CD4-positive, alpha-beta T cell treated with Interferon alpha-2 for 1 hour (primary cell): Measurements from ENCODE around the gene TENT4A.
"Not testable (repeated sequence)": the region's sequence is repeated elsewhere in the genome, so short reads cannot be mapped to it uniquely, and the experiment has no call there.

Experiments used
- DNase-seq, 2 donors: peaks; one replicate each; pipeline ENCODE4 v3.0.0-alpha.2; 2020 to 2022

The TENT4A gene

GRCh38 chr5:6713274-6714225 is at the start of gene TENT4A:
Gene TENT4A, plus strand, starts transcription at chr5:6713432. Its CDS starts 552 bp downstream, at chr5:6713984.
- peak in 1 of 2 donors; percentile 41 for DNase-seq

- no peak for DNase-seq
Observed at GRCh38 chr5:6666762-6667161, 46.5 kb upstream of the TENT4A start.

- DNase-seq: no peak
Observed at GRCh38 chr5:6667648-6668047, 45.6 kb upstream of the TENT4A start.

GRCh38 chr5:6668717-6669116 is 44.5 kb upstream of the TENT4A start:
- not testable (repeated sequence) for DNase-seq

GRCh38 chr5:6673031-6673430 is 40.2 kb upstream of the TENT4A start:
- DNase-seq: no peak

- DNase-seq: no peak
Observed at GRCh38 chr5:6673963-6674362, 39.3 kb upstream of the TENT4A start.

GRCh38 chr5:6674421-6674820 is 38.8 kb upstream of the TENT4A start:
- DNase-seq: no peak

GRCh38 chr5:6674886-6675285 is 38.3 kb upstream of the TENT4A start:
- DNase-seq: no peak

GRCh38 chr5:6675784-6676491 is 37.3 kb upstream of the TENT4A start:
- DNase-seq: no peak

- DNase-seq: no peak
Observed at GRCh38 chr5:6676702-6677101, 36.5 kb upstream of the TENT4A start.

GRCh38 chr5:6678385-6678784 is 34.8 kb upstream of the TENT4A start:
- no peak for DNase-seq

GRCh38 chr5:6680922-6681321 is 32.3 kb upstream of the TENT4A start:
- DNase-seq: no peak

GRCh38 chr5:6681682-6682081 is 31.6 kb upstream of the TENT4A start:
- DNase-seq: no peak

GRCh38 chr5:6682239-6682638 is 31.0 kb upstream of the TENT4A start:
- DNase-seq: no peak

- no peak for DNase-seq
Observed at GRCh38 chr5:6683241-6683640, 30.0 kb upstream of the TENT4A start.

GRCh38 chr5:6684075-6684474 is 29.2 kb upstream of the TENT4A start:
- no peak for DNase-seq

GRCh38 chr5:6686501-6686900 is 26.7 kb upstream of the TENT4A start:
- no peak for DNase-seq

- DNase-seq: peak in 1 of 2 donors; percentile 7
Observed at GRCh38 chr5:6686915-6687409, 26.3 kb upstream of the TENT4A start.

GRCh38 chr5:6687505-6687904 is 25.7 kb upstream of the TENT4A start:
- DNase-seq: no peak

- no peak for DNase-seq
Observed at GRCh38 chr5:6692906-6693305, 20.3 kb upstream of the TENT4A start.

GRCh38 chr5:6698696-6699095 is 14.5 kb upstream of the TENT4A start:
- DNase-seq: no peak

GRCh38 chr5:6699357-6699756 is 13.9 kb upstream of the TENT4A start:
- no peak for DNase-seq

- no peak for DNase-seq
Observed at GRCh38 chr5:6700074-6700684, 13.1 kb upstream of the TENT4A start.
